Neuronal stem cell (in vitro differentiated cells): ENCODE data around the gene ATP2B1.

Experiments
- DNase-seq: peaks from one replicate; pipeline ENCODE4 v3.0.0-alpha.2; 2013; ENCODE audit warnings: low spot score
- H2AFZ ChIP-seq: one replicate; pipeline ENCODE4 v1.6.1; 2013; ENCODE audit warnings: mild to moderate bottlenecking, low read length, inconsistent platforms
- H2AK5ac ChIP-seq: 2 replicates; pipeline ENCODE4 v1.6.1; 2013; ENCODE audit warnings: low read depth, mild to moderate bottlenecking, inconsistent platforms, low read length, moderate library complexity, mixed read lengths
- H2BK120ac ChIP-seq: 2 replicates; pipeline ENCODE4 v1.6.1; 2013; ENCODE audit warnings: low read depth, mild to moderate bottlenecking, inconsistent platforms, low read length, moderate library complexity, mixed read lengths
- H2BK12ac ChIP-seq: one replicate; pipeline ENCODE4 v1.6.1; 2013; ENCODE audit warnings: low read length, inconsistent platforms
- H2BK15ac ChIP-seq: 2 replicates; pipeline ENCODE4 v1.6.1; 2013; ENCODE audit warnings: mild to moderate bottlenecking, low read length, inconsistent platforms, mixed read lengths
- H2BK5ac ChIP-seq: one replicate; pipeline ENCODE4 v1.6.1; 2013; ENCODE audit warnings: inconsistent platforms, mild to moderate bottlenecking, low read length, moderate library complexity
- H3K14ac ChIP-seq: one replicate; pipeline ENCODE4 v1.6.1; 2013; ENCODE audit warnings: low read length, inconsistent platforms
- H3K18ac ChIP-seq: 2 replicates; pipeline ENCODE4 v1.6.1; 2013; ENCODE audit warnings: low read length, inconsistent platforms
- H3K23ac ChIP-seq: 2 replicates; pipeline ENCODE4 v1.6.1; 2013; ENCODE audit warnings: low read depth, mild to moderate bottlenecking, mixed read lengths, low read length, inconsistent platforms; ENCODE audit not compliant: poor library complexity
- H3K27ac ChIP-seq: replicated peaks from 3 replicates; pipeline ENCODE4 v1.5.1; 2013; ENCODE audit warnings: low read length, inconsistent platforms
- H3K27me3 ChIP-seq, 3 experiments: 2 replicates each; pipeline ENCODE4 v1.6.1; 2013; ENCODE audit warnings: low read length in 3 of 3, mild to moderate bottlenecking in 2 of 3, inconsistent platforms in 1 of 3, low read depth in 1 of 3, mixed read lengths in 1 of 3, moderate library complexity in 1 of 3; ENCODE audit not compliant: control insufficient read depth in 3 of 3, insufficient read depth in 3 of 3
- H3K36me3 ChIP-seq, 2 donors: replicated peaks in 1 of 2; 2 replicates each; pipeline ENCODE4 v1.6.1; 2013; ENCODE audit warnings: low read length in 2 of 2; ENCODE audit not compliant: control insufficient read depth in 2 of 2, insufficient read depth in 2 of 2
- H3K4ac ChIP-seq: 2 replicates; pipeline ENCODE4 v1.6.1; 2013; ENCODE audit warnings: inconsistent platforms, mild to moderate bottlenecking, low read length, moderate library complexity
- H3K4me1 ChIP-seq, 2 donors: 1 replicate in 1 of 2; 2 replicates in 1 of 2; pipeline ENCODE4 v1.6.1; 2013; ENCODE audit warnings: low read length in 2 of 2, low read depth in 1 of 2; ENCODE audit not compliant: control insufficient read depth in 2 of 2, insufficient read depth in 1 of 2
- H3K4me2 ChIP-seq: one replicate; pipeline ENCODE4 v1.6.1; 2013; ENCODE audit warnings: mild to moderate bottlenecking, low read length, inconsistent platforms; ENCODE audit not compliant: insufficient read depth, poor library complexity, severe bottlenecking
- H3K4me3 ChIP-seq, 2 donors: 2 replicates each; pipeline ENCODE4 v1.5.1; 2013; ENCODE audit warnings: low read length in 2 of 2, mild to moderate bottlenecking in 2 of 2, inconsistent platforms in 1 of 2, moderate library complexity in 1 of 2
- H3K79me1 ChIP-seq: one replicate; pipeline ENCODE4 v1.6.1; 2013; ENCODE audit warnings: low read depth, mild to moderate bottlenecking, inconsistent platforms, low read length, moderate library complexity
- H3K9ac ChIP-seq: one replicate; pipeline ENCODE4 v1.6.1; 2013; ENCODE audit warnings: mild to moderate bottlenecking, low read depth, low read length, inconsistent platforms; ENCODE audit not compliant: poor library complexity
- H3K9me3 ChIP-seq, 2 donors: replicated peaks in 1 of 2; 2 replicates each; pipeline versions ENCODE3 to v1.6.1; 2013; ENCODE audit warnings: low read length in 2 of 2, mild to moderate bottlenecking in 2 of 2, inconsistent platforms in 1 of 2, low read depth in 1 of 2, mixed read lengths in 1 of 2, moderate library complexity in 1 of 2; ENCODE audit not compliant: control insufficient read depth in 2 of 2, insufficient read depth in 1 of 2
- H4K8ac ChIP-seq: one replicate; pipeline ENCODE4 v1.6.1; 2013; ENCODE audit warnings: low read depth, mild to moderate bottlenecking, inconsistent platforms, low read length, moderate library complexity
- H4K91ac ChIP-seq: one replicate; pipeline ENCODE4 v1.6.1; 2013; ENCODE audit warnings: low read length, low read depth, mild to moderate bottlenecking, inconsistent platforms; ENCODE audit not compliant: poor library complexity
- WGBS, 2 donors: extraction: QIAGEN DNeasy Blood & Tissue Kit; methylation state at CpG; one replicate each; pipeline ENCODE4 v1.1.7; 2013; ENCODE audit warnings: missing lambda C conversion rate in 2 of 2, mixed read lengths in 1 of 2; ENCODE audit not compliant: insufficient read length in 2 of 2, insufficient replicate concordance in 1 of 2; ENCODE audit errors: extremely low coverage in 2 of 2; 5-methylcytosine and 5-hydroxymethylcytosine counted together

Gene ATP2B1

GRCh38 chr12:89618113-89618862 is 90.3 kb downstream of the ATP2B1 start:
- H2AFZ ChIP-seq = no peak overlapping the region
- H3K27ac ChIP-seq = no peak overlapping the region
- H2BK120ac ChIP-seq = no peak overlapping the region
- H4K91ac ChIP-seq = no peak overlapping the region
- H3K23ac ChIP-seq = no peak overlapping the region
- no peak for DNase-seq
- H3K4me3 ChIP-seq = no peak overlapping the region
- H3K27me3 ChIP-seq = no peaks in the 10 kb centered on the region
- no peak overlapping the region for H4K8ac ChIP-seq
- no peak overlapping the region for H2AK5ac ChIP-seq
- no peak overlapping the region for H3K4ac ChIP-seq
- WGBS, 2 donors = no CpG with 5 or more reads among the region's 2 CpGs
- no peak overlapping the region for H2BK15ac ChIP-seq
- no peak overlapping the region for H2BK12ac ChIP-seq
- H3K9ac ChIP-seq = no peak overlapping the region
- no peak overlapping the region for H3K4me2 ChIP-seq
- H3K18ac ChIP-seq = no peak overlapping the region
- peaks cover 2 to 37% of the 10 kb centered on the region in 2 donors for H3K36me3 ChIP-seq
- no peak overlapping the region for H3K14ac ChIP-seq
- no peaks in the 10 kb centered on the region for H3K9me3 ChIP-seq
- peaks cover 2% of the 10 kb centered on the region for H3K79me1 ChIP-seq
- H2BK5ac ChIP-seq = no peak overlapping the region
- H3K4me1 ChIP-seq = no peaks in the 10 kb centered on the region

GRCh38 chr12:89610366-89610765 is 98.3 kb downstream of the ATP2B1 start:
- H2BK12ac ChIP-seq = no peak overlapping the region
- no peak for DNase-seq
- H4K8ac ChIP-seq = no peak overlapping the region
- H4K91ac ChIP-seq = no peak overlapping the region
- no peaks in the 10 kb centered on the region for H3K4me1 ChIP-seq
- H2AK5ac ChIP-seq = no peak overlapping the region
- H2BK5ac ChIP-seq = no peak overlapping the region
- H3K23ac ChIP-seq = no peak overlapping the region
- H2BK15ac ChIP-seq = no peak overlapping the region
- no peak overlapping the region for H3K9ac ChIP-seq
- no CpG with 5 or more reads among the region's 3 CpGs for WGBS, 2 donors
- H2AFZ ChIP-seq = no peak overlapping the region
- H3K27ac ChIP-seq = no peak overlapping the region
- peaks cover 2% of the 10 kb centered on the region for H3K79me1 ChIP-seq
- peaks cover 7 to 36% of the 10 kb centered on the region in 2 donors for H3K36me3 ChIP-seq
- no peak overlapping the region for H3K14ac ChIP-seq
- no peak overlapping the region for H3K18ac ChIP-seq
- no peaks in the 10 kb centered on the region for H3K9me3 ChIP-seq
- H2BK120ac ChIP-seq = no peak overlapping the region
- H3K4me3 ChIP-seq = no peak overlapping the region
- no peaks in the 10 kb centered on the region for H3K27me3 ChIP-seq
- H3K4ac ChIP-seq = no peak overlapping the region
- H3K4me2 ChIP-seq = no peak overlapping the region

GRCh38 chr12:89603678-89604077 is 105.0 kb downstream of the ATP2B1 start:
- no peak for DNase-seq
- Histone ChIP-seq H2AK5ac (no peak overlapping the region), H3K9me3 (no peaks in the 10 kb centered on the region), H2AFZ (no peak overlapping the region), H3K18ac (no peak overlapping the region), H4K8ac (no peak overlapping the region), H3K23ac (no peak overlapping the region), H3K9ac (no peak overlapping the region), H2BK12ac (no peak overlapping the region), H4K91ac (no peak overlapping the region), H3K14ac (no peak overlapping the region), H2BK120ac (no peak overlapping the region), H3K4me1 (no peaks in the 10 kb centered on the region), H3K36me3 (peaks cover 8 to 50% of the 10 kb centered on the region in 2 donors), H2BK5ac (no peak overlapping the region), H3K27me3 (no peaks in the 10 kb centered on the region), H3K27ac (no peak overlapping the region), H3K79me1 (no peaks in the 10 kb centered on the region), H2BK15ac (no peak overlapping the region), H3K4me3 (no peak overlapping the region), H3K4ac (no peak overlapping the region), H3K4me2 (no peak overlapping the region)
- WGBS, 2 donors = no CpG with 5 or more reads among the region's 5 CpGs

- Histone ChIP-seq H2AFZ (no peak overlapping the region), H3K23ac (no peak overlapping the region), H3K36me3 (peaks cover 8 to 35% of the 10 kb centered on the region in 2 donors), H3K4me3 (no peak overlapping the region), H3K27me3 (no peaks in the 10 kb centered on the region), H4K8ac (no peak overlapping the region), H2BK120ac (no peak overlapping the region), H3K4me2 (no peak overlapping the region), H2AK5ac (no peak overlapping the region), H3K4ac (no peak overlapping the region), H3K18ac (no peak overlapping the region), H3K9me3 (no peaks in the 10 kb centered on the region), H2BK12ac (no peak overlapping the region), H2BK15ac (no peak overlapping the region), H2BK5ac (no peak overlapping the region), H4K91ac (no peak overlapping the region), H3K4me1 (peaks cover 0 to 3% of the 10 kb centered on the region in 2 donors), H3K9ac (no peak overlapping the region), H3K79me1 (no peaks in the 10 kb centered on the region), H3K27ac (no peak overlapping the region), H3K14ac (no peak overlapping the region)
- WGBS, 2 donors = no CpG with 5 or more reads among the region's 1 CpG
- no peak for DNase-seq
Observed at GRCh38 chr12:89597770-89598169, 110.9 kb downstream of the ATP2B1 start.
